ENCODE data around the gene LANCL1.

Gene LANCL1

DNA sequence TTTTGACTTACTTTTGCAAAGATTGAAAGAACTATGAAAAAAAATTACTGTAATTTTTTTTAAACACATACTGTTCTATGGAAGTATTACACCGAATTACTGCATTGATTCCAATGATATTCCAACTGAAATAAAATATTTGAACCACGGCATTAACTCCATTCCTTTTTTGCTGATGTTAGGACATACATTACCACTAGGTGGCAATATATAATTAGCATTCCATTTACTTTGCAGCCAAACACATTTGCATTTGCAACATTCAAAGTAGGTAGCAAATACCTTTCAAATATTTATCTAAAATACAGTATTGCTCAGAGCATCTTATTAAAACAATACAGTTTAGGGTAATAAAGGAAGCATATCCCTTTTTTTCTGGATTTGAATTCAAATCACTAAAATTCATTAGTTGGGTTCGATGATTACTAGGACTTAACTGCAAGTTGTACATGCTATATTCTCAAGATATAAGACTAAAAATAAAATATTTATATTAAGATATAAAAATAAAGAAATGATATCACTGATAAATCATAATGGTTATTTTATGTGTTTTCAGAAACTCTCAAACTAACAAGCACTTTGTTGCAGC lies 31.3 kb downstream of the LANCL1 start:
- no peaks in the 10 kb centered on the region for H3K27me3 ChIP-seq (replicated peaks; ENCODE audit: control insufficient read depth, insufficient read depth, low read length)
- H3K36me3 ChIP-seq (ENCODE audit: control insufficient read depth, insufficient read depth, low read length): no peaks in the 10 kb centered on the region; the same call in 1 of the 2 replicates
- TF ChIP-seq CTCF (IDR thresholded peaks at IDR 0.05; ENCODE audit: insufficient read depth, low read length, poor library complexity, severe bottlenecking): peak; percentile 49
- H3K4me3 ChIP-seq (replicated peaks; ENCODE audit: low read depth, low read length): no peak overlapping the region
- DNase-seq (ENCODE audit: extremely low read depth, insufficient read length): no peak

GRCh38 chr2:210443527-210443926 lies 33.0 kb downstream of the LANCL1 start:
- DNase-seq (ENCODE audit: extremely low read depth, insufficient read length): no peak
- no peaks in the 10 kb centered on the region; the same call in 1 of the 2 replicates for H3K36me3 ChIP-seq (ENCODE audit: control insufficient read depth, insufficient read depth, low read length)
- H3K27me3 ChIP-seq (replicated peaks; ENCODE audit: control insufficient read depth, insufficient read depth, low read length): no peaks in the 10 kb centered on the region
- H3K4me3 ChIP-seq (replicated peaks; ENCODE audit: low read depth, low read length): no peak overlapping the region
- TF ChIP-seq CTCF (IDR thresholded peaks at IDR 0.05; ENCODE audit: insufficient read depth, low read length, poor library complexity, severe bottlenecking): no peak

GRCh38 chr2:210442878-210443277 lies 33.7 kb downstream of the LANCL1 start:
- no peak for TF ChIP-seq CTCF (IDR thresholded peaks at IDR 0.05; ENCODE audit: insufficient read depth, low read length, poor library complexity, severe bottlenecking)
- Histone ChIP-seq H3K36me3 (ENCODE audit: control insufficient read depth, insufficient read depth, low read length) (no peaks in the 10 kb centered on the region; the same call in 1 of the 2 replicates), H3K4me3 (replicated peaks; ENCODE audit: low read depth, low read length) (no peak overlapping the region), H3K27me3 (replicated peaks; ENCODE audit: control insufficient read depth, insufficient read depth, low read length) (no peaks in the 10 kb centered on the region)
- DNase-seq (ENCODE audit: extremely low read depth, insufficient read length): no peak

DNA sequence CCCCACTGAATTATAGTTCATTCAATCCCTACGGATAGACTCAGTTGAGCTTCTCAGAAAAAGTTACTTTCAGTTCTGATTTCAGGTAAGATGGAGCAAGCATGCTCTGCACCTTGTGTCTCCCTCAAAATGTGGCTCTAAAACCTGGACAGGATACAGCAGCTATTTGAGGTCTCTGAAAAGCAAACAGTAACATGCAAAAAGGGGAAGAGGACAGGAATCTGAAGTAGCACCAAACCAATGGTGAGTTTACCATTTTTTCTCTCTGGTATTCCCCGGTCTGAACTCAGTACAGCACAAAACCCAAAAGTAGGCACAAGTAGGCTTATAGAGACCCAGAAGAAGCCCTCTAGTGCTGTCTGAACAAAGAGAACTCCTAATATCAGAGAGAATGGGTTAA lies 34.1 kb downstream of the LANCL1 start:
- no peak for TF ChIP-seq CTCF (IDR thresholded peaks at IDR 0.05; ENCODE audit: insufficient read depth, low read length, poor library complexity, severe bottlenecking)
- H3K36me3 ChIP-seq (ENCODE audit: control insufficient read depth, insufficient read depth, low read length): no peaks in the 10 kb centered on the region; the same call in none of the 2 replicates
- DNase-seq (ENCODE audit: extremely low read depth, insufficient read length): no peak
- no peak overlapping the region for H3K4me3 ChIP-seq (replicated peaks; ENCODE audit: low read depth, low read length)
- H3K27me3 ChIP-seq (replicated peaks; ENCODE audit: control insufficient read depth, insufficient read depth, low read length): no peaks in the 10 kb centered on the region

- no peak for TF ChIP-seq CTCF (IDR thresholded peaks at IDR 0.05; ENCODE audit: insufficient read depth, low read length, poor library complexity, severe bottlenecking)
- DNase-seq (ENCODE audit: extremely low read depth, insufficient read length): no peak
- peaks cover 5% of the 10 kb centered on the region for H3K36me3 ChIP-seq (ENCODE audit: control insufficient read depth, insufficient read depth, low read length)
- H3K4me3 ChIP-seq (replicated peaks; ENCODE audit: low read depth, low read length): no peak overlapping the region
- no peaks in the 10 kb centered on the region for H3K27me3 ChIP-seq (replicated peaks; ENCODE audit: control insufficient read depth, insufficient read depth, low read length)
Measured at GRCh38 chr2:210440206-210440605, 36.4 kb downstream of the LANCL1 start.

- DNase-seq (ENCODE audit: extremely low read depth, insufficient read length): no peak
- no peak for TF ChIP-seq CTCF (IDR thresholded peaks at IDR 0.05; ENCODE audit: insufficient read depth, low read length, poor library complexity, severe bottlenecking)
- Histone ChIP-seq H3K27me3 (replicated peaks; ENCODE audit: control insufficient read depth, insufficient read depth, low read length) (no peaks in the 10 kb centered on the region), H3K4me3 (replicated peaks; ENCODE audit: low read depth, low read length) (no peak overlapping the region), H3K36me3 (ENCODE audit: control insufficient read depth, insufficient read depth, low read length) (peaks cover 6% of the 10 kb centered on the region)
Measured at GRCh38 chr2:210435439-210435838, 41.1 kb downstream of the LANCL1 start.

All from GM06990 (cell line).